PFSK-1 (cell line): ENCODE results near the gene SETBP1.

Experiments used
- FOXP2 ChIP-seq: optimal IDR thresholded peaks from 2 replicates; pipeline ENCODE3; 2011; ENCODE audit warnings: borderline replicate concordance, control low read depth, inconsistent platforms; ENCODE audit not compliant: insufficient read depth; ENCODE audit errors: extremely low read length, extremely low read depth
- POLR2AphosphoS5 ChIP-seq: IDR thresholded peaks from 2 replicates; pipeline ENCODE4 v1.6.1; 2012; ENCODE audit warnings: low read depth, mild to moderate bottlenecking, control low read depth, low read length, moderate library complexity
- SIN3A ChIP-seq: IDR thresholded peaks from 2 replicates; pipeline ENCODE4 v1.6.1; 2012; ENCODE audit warnings: mild to moderate bottlenecking, low read length, moderate library complexity, borderline replicate concordance; ENCODE audit not compliant: insufficient read depth
- TAF1 ChIP-seq: IDR thresholded peaks from 2 replicates; pipeline ENCODE4 v1.6.1; 2012; ENCODE audit warnings: low read length, control low read depth, borderline replicate concordance; ENCODE audit not compliant: insufficient read depth
- TF ChIP-seq, protein P1 (sequence below), 2 experiments: IDR thresholded peaks; 2 replicates each; pipeline versions ENCODE4 v1.6.1 to v1.8.0; 2011 to 2012; ENCODE audit warnings: low read depth in 2 of 2, low read length in 2 of 2, control low read depth in 1 of 2, inconsistent platforms in 1 of 2, mild to moderate bottlenecking in 1 of 2, moderate library complexity in 1 of 2; ENCODE audit not compliant: insufficient read depth in 1 of 2

SETBP1 gene

DNA sequence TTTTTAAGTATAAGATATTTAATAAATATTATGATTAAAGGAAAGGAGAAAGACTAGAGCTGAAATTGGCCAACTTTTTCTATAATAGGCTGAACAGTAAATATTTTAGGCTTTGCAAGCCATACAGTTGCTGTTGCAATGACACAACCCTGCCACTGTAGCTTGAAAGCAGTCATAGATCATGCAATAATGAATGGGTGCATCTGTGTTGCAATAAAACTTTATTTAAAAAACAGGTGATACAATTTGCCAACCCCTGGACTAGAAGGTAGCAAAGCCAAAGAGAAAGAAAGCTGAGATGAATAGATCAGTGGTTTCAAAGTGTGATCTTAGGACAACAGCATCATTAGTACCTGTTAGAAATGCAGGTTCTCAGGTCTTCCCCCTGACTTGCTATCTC lies 219.1 kb downstream of the SETBP1 start:
- TF ChIP-seq POLR2AphosphoS5: no peak

DNA sequence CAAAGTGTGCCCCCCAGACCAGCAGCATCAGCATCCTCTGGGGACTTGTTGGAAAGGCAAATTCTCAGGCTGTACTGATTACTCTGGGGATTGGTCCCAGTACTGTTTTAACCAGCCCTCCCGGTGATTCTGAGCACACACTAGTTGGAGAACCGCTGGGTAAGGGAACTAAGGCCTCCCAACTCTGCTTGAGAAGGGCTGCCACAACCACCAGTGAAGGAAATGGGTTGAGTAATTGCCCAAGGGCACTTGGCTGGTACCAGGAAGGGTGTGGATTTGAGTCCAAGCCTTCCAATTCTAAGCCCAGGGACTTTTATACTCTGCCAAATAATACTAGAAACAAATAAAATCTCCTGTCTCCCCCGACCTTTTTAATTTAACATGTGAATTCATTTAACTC lies 219.9 kb downstream of the SETBP1 start:
- TF ChIP-seq POLR2AphosphoS5 (no peak), FOXP2 (no peak), SIN3A (no peak), TAF1 (no peak)
- TF ChIP-seq, protein P1, sequence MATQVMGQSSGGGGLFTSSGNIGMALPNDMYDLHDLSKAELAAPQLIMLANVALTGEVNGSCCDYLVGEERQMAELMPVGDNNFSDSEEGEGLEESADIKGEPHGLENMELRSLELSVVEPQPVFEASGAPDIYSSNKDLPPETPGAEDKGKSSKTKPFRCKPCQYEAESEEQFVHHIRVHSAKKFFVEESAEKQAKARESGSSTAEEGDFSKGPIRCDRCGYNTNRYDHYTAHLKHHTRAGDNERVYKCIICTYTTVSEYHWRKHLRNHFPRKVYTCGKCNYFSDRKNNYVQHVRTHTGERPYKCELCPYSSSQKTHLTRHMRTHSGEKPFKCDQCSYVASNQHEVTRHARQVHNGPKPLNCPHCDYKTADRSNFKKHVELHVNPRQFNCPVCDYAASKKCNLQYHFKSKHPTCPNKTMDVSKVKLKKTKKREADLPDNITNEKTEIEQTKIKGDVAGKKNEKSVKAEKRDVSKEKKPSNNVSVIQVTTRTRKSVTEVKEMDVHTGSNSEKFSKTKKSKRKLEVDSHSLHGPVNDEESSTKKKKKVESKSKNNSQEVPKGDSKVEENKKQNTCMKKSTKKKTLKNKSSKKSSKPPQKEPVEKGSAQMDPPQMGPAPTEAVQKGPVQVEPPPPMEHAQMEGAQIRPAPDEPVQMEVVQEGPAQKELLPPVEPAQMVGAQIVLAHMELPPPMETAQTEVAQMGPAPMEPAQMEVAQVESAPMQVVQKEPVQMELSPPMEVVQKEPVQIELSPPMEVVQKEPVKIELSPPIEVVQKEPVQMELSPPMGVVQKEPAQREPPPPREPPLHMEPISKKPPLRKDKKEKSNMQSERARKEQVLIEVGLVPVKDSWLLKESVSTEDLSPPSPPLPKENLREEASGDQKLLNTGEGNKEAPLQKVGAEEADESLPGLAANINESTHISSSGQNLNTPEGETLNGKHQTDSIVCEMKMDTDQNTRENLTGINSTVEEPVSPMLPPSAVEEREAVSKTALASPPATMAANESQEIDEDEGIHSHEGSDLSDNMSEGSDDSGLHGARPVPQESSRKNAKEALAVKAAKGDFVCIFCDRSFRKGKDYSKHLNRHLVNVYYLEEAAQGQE (IDR thresholded peaks at IDR 0.05; ENCODE audit: insufficient read depth in 1 of 2, low read depth in 2 of 2, low read length in 2 of 2): no peak

GRCh38 chr18:44901283-44901682 lies 220.6 kb downstream of the SETBP1 start:
- TF ChIP-seq, protein P1 (IDR thresholded peaks at IDR 0.05; ENCODE audit: insufficient read depth in 1 of 2, low read depth in 2 of 2, low read length in 2 of 2): no peak
- TF ChIP-seq TAF1 (no peak), FOXP2 (no peak), SIN3A (no peak), POLR2AphosphoS5 (no peak)

DNA sequence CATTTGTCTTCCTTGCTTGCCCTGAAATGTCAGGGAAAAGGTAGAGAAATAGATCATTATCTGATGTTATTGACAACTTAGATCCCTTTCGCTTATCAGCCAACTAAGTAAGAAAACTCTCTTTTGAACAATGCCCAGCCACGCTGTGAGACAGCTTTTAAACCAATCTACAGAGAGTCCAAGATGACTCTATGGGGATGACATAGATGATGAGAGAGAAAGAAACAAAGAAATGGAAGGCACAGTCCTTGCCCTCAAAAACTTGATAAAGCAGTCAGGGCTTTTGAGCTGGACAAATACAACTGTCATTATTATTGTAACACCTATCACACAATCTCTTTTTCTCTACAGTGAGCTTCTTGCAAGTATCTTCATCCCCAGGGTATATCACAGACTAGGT lies 222.6 kb downstream of the SETBP1 start:
- TF ChIP-seq SIN3A: no peak
- TF ChIP-seq, protein P1 (IDR thresholded peaks at IDR 0.05; ENCODE audit: insufficient read depth in 1 of 2, low read depth in 2 of 2, low read length in 2 of 2): no peak
- TF ChIP-seq FOXP2: no peak
- no peak for TF ChIP-seq TAF1
- TF ChIP-seq POLR2AphosphoS5: no peak

DNA sequence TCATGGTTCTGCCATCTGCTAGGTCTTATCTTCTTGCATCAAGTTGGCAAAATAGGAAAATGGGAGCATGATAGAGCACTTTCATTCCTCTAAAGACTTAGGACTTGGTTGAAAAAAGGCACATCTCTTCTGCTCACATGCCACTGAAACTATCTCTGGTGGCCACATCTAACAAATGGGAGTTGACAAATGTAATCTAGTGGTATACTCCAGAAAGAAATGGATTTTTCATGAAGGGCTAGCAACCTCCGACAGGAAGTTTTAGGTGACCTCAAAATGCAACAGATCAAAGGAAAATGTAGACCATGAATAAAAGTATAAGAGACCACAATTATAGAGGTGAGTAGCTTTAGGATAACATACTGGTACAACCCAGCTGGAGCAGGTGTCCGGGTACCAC lies 224.1 kb downstream of the SETBP1 start:
- no peak for TF ChIP-seq POLR2AphosphoS5
- no peak for TF ChIP-seq FOXP2

DNA sequence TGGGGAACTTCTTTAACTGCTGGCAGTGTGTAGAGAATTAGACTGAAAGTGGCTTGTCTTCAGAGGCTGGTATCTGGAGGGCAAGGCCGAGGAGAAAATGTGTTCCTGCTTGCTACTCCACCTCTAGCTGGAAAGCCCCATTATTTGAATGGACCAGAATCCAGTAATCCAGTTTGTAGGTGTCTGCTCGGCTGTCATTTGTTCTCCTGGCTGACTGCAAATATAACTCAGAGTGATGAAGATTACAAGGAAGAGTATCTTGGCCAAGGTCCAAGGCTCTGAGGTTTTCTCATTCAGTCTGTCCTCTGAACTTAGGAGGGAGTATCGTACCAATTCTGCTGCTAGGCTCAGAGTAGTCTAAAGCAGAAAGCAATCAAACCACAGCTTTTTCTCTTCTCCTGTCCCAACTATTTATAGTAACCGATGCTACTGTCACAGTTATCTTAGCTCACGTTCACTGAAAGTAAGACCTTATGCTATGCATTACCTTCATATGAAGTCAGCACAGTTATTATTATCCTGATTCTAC lies 228.6 kb downstream of the SETBP1 start:
- no peak for TF ChIP-seq TAF1
- no peak for TF ChIP-seq SIN3A
- TF ChIP-seq POLR2AphosphoS5: no peak
- TF ChIP-seq, protein P1 (IDR thresholded peaks at IDR 0.05; ENCODE audit: insufficient read depth in 1 of 2, low read depth in 2 of 2, low read length in 2 of 2): no peak
- no peak for TF ChIP-seq FOXP2
